Measurements from ENCODE around the gene REPIN1.

- TF ChIP-seq CTCF (IDR thresholded peaks at IDR 0.05), result no peak
- TF ChIP-seq EZH2 (IDR thresholded peaks at IDR 0.05; ENCODE audit: borderline replicate concordance, insufficient read depth, low read depth, low read length, poor library complexity, severe bottlenecking), result no peak
Measured at GRCh38 chr7:150412518-150413488, 44.2 kb downstream of the REPIN1 start.
